ENCODE data around the gene EPB41L1. TPM values are rescaled to one million over a fixed set of nuclear protein-coding genes. Genes with fewer than 3 reads are reported as not detected.

The EPB41L1 gene
- polyA plus RNA-seq, 1 donor (not counting 4 experiments of a cell fraction or from before 2014, with no cell fraction given): 1.2 TPM

- DNase-seq (ENCODE audit: low read depth, low spot score) (no peak), FAIRE-seq (no peak)
- Histone ChIP-seq H3K4me3 (ENCODE audit: control insufficient read depth in 2 of 3, extremely low read depth in 1 of 3, insufficient read depth in 2 of 3, low read depth in 1 of 3, low read length in 3 of 3) (no peak overlapping the region), H3K27ac (ENCODE audit: control insufficient read depth, insufficient read depth, low read length) (no peak overlapping the region), H4K20me1 (ENCODE audit: control insufficient read depth, extremely low read depth, insufficient read depth, low read length) (no peaks in the 10 kb centered on the region), H3K27me3 (ENCODE audit: control insufficient read depth, extremely low read depth, insufficient read depth, low read length) (peaks cover 14% of the 10 kb centered on the region), H3K9ac (ENCODE audit: control insufficient read depth, extremely low read depth, insufficient read depth, low read length) (no peak overlapping the region), H3K36me3 (ENCODE audit: control insufficient read depth in 2 of 2, extremely low read depth in 1 of 2, insufficient read depth in 2 of 2, low read length in 2 of 2) (no peaks in the 10 kb centered on the region), H2AFZ (ENCODE audit: control insufficient read depth, low read length) (no peak overlapping the region), H3K9me1 (ENCODE audit: control insufficient read depth, extremely low read depth, insufficient read depth, low read length) (no peaks in the 10 kb centered on the region), H3K79me2 (ENCODE audit: control insufficient read depth, insufficient read depth, low read length) (no peaks in the 10 kb centered on the region), H3K9me3 (ENCODE audit: control insufficient read depth, low read depth, low read length) (no peaks in the 10 kb centered on the region), H3K4me1 (ENCODE audit: control insufficient read depth, extremely low read depth, insufficient read depth, low read length) (no peaks in the 10 kb centered on the region), H3K4me2 (ENCODE audit: control insufficient read depth, extremely low read depth, insufficient read depth, low read depth, low read length) (no peak overlapping the region)
- no peak for TF ChIP-seq EZH2 (IDR thresholded peaks at IDR 0.05; ENCODE audit: low read length)
- no peak for TF ChIP-seq CTCF (optimal IDR thresholded peaks at IDR 0.05 in 1 of 3, IDR thresholded peaks at IDR 0.05 in 1 of 3, conservative IDR thresholded peaks at IDR 0.05 in 1 of 3; ENCODE audit: extremely low read depth in 1 of 3, insufficient read depth in 2 of 3, low read length in 3 of 3)
- dilution Hi-C loops (cut with MboI; ENCODE audit: extremely low pct_ligation_motif_present, low sequenced_read_pairs): no loop called here
Measured at GRCh38 chr20:36162272-36162966, 7.9 kb downstream of the EPB41L1 start.

- TF ChIP-seq CTCF (optimal IDR thresholded peaks at IDR 0.05 in 1 of 3, IDR thresholded peaks at IDR 0.05 in 1 of 3, conservative IDR thresholded peaks at IDR 0.05 in 1 of 3; ENCODE audit: extremely low read depth in 1 of 3, insufficient read depth in 2 of 3, low read length in 3 of 3) (no peak), EZH2 (IDR thresholded peaks at IDR 0.05; ENCODE audit: low read length) (no peak)
- Histone ChIP-seq H3K4me3 (ENCODE audit: control insufficient read depth in 2 of 3, extremely low read depth in 1 of 3, insufficient read depth in 2 of 3, low read depth in 1 of 3, low read length in 3 of 3) (no peak overlapping the region), H2AFZ (ENCODE audit: control insufficient read depth, low read length) (no peak overlapping the region), H3K4me2 (ENCODE audit: control insufficient read depth, extremely low read depth, insufficient read depth, low read depth, low read length) (no peak overlapping the region), H4K20me1 (ENCODE audit: control insufficient read depth, extremely low read depth, insufficient read depth, low read length) (no peaks in the 10 kb centered on the region), H3K9ac (ENCODE audit: control insufficient read depth, extremely low read depth, insufficient read depth, low read length) (no peak overlapping the region), H3K4me1 (ENCODE audit: control insufficient read depth, extremely low read depth, insufficient read depth, low read length) (peaks cover 3% of the 10 kb centered on the region), H3K79me2 (ENCODE audit: control insufficient read depth, insufficient read depth, low read length) (no peaks in the 10 kb centered on the region), H3K36me3 (ENCODE audit: control insufficient read depth in 2 of 2, extremely low read depth in 1 of 2, insufficient read depth in 2 of 2, low read length in 2 of 2) (no peaks in the 10 kb centered on the region), H3K27ac (ENCODE audit: control insufficient read depth, insufficient read depth, low read length) (peak overlapping the region; percentile 8), H3K9me3 (ENCODE audit: control insufficient read depth, low read depth, low read length) (no peaks in the 10 kb centered on the region), H3K27me3 (ENCODE audit: control insufficient read depth, extremely low read depth, insufficient read depth, low read length) (peaks cover 6% of the 10 kb centered on the region), H3K9me1 (ENCODE audit: control insufficient read depth, extremely low read depth, insufficient read depth, low read length) (no peaks in the 10 kb centered on the region)
- dilution Hi-C loops (cut with MboI; ENCODE audit: extremely low pct_ligation_motif_present, low sequenced_read_pairs): no loop called here
- FAIRE-seq (peak; percentile 23), DNase-seq (ENCODE audit: low read depth, low spot score) (no peak)
Measured at GRCh38 chr20:36167902-36168503, 13.5 kb downstream of the EPB41L1 start.
